HG03039 (cell line): ENCODE measurements around the gene DUSP9.

Experiments
- ATAC-seq: cut with Tn5 transposase; IDR thresholded peaks from one replicate; pipeline ENCODE4 v1.9.1; 2021; ENCODE audit warnings: mild to moderate bottlenecking, moderate library complexity; ENCODE audit not compliant: unreplicated experiment

Gene DUSP9

DNA sequence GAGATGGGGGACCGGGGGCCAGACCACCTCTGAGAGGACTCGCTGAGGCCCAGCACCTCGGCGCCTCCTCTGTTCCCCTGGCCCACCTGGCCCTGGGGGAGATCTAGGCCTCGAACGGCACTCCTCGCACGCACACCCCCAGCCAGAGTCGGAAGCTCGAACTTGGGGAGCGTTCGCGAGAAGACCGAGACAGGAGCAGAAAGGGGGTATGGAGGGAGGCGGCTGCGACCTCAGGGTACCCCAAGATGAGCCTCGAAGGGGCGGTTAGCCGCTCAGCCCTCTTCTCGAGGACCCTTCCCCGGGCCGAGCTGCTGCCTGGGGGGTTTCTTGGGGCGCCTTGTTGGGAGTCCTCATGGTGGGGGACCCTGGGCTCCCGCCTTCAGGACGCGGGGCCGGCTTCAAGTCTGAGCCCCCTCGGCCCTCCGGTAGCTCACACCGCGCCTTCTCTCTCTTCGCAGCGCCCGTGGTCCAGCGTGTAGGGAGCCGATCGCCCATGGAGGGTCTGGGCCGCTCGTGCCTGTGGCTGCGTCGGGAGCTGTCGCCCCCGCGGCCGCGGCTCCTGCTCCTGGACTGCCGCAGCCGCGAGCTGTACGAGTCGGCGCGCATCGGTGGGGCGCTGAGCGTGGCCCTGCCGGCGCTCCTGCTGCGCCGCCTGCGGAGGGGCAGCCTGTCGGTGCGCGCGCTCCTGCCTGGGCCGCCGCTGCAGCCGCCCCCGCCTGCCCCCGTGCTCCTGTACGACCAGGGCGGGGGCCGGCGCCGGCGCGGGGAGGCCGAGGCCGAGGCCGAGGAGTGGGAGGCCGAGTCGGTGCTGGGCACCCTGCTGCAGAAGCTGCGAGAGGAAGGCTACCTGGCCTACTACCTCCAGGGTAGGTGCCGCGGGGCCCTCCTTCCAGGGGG, 706 bp downstream of the DUSP9 start:
- ATAC-seq, result no peak

DNA sequence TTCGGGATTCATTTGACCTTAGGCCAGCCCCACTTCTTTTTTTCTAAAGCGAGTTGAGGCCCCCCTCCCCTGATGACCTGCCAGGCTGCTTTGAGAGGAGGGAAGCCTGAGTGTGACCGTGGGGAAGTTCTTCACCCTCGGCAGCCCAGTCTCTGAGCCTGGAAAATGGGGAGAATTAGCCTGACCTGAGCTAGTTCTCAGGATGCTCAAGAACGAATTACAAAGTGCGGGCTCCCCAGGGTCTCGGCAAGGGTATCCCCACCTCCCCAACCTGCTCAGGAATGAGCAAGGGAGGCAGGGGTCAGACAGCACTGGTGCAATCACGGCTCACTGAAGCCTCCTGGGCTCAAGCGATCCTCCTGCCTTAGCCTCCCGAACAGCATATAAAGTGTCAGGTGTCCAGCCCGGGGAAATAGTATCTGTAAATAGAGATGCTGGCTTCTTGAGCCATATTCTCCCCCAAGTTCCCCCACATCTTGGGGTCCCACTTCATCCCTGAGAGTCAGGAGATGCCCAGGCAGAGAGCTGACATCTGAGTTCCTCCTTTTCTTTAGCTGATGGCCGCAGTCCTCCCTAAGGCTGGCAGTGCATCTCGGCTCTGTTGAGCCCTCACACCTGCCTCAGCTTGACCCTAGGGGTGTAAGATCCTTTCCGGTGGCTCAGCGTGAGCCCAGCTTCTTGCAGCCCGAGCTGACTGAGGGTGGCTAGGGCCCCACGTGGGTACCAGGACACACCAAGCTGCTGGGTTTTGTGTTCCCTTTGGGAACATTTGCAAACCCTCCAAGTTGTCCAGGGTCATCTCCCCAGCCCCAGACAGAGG, 1.6 kb downstream of the DUSP9 start:
- ATAC-seq, result no peak

DNA sequence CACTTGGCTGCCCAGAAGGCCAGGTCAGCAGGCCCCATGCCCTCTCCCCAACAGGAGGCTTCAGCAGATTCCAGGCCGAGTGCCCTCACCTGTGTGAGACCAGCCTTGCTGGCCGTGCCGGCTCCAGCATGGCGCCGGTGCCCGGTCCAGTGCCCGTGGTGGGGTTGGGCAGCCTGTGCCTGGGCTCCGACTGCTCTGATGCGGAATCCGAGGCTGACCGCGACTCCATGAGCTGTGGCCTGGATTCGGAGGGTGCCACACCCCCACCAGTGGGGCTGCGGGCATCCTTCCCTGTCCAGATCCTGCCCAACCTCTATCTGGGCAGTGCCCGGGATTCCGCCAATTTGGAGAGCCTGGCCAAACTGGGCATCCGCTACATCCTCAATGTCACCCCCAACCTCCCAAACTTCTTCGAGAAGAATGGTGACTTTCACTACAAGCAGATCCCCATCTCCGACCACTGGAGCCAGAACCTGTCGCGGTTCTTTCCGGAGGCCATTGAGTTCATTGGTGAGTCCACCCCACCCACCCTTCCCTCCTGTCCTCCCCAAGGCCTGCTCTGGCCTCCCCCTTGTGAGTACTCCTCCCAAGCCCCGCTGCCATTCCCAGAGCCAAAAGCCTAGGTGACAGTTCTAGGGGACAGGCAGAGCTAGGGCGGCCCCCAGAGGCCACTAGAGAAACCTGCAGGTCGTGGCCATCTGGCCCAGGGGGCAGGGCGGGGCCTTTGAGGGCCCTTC, 2.3 kb downstream of the DUSP9 start:
- no peak for ATAC-seq

DNA sequence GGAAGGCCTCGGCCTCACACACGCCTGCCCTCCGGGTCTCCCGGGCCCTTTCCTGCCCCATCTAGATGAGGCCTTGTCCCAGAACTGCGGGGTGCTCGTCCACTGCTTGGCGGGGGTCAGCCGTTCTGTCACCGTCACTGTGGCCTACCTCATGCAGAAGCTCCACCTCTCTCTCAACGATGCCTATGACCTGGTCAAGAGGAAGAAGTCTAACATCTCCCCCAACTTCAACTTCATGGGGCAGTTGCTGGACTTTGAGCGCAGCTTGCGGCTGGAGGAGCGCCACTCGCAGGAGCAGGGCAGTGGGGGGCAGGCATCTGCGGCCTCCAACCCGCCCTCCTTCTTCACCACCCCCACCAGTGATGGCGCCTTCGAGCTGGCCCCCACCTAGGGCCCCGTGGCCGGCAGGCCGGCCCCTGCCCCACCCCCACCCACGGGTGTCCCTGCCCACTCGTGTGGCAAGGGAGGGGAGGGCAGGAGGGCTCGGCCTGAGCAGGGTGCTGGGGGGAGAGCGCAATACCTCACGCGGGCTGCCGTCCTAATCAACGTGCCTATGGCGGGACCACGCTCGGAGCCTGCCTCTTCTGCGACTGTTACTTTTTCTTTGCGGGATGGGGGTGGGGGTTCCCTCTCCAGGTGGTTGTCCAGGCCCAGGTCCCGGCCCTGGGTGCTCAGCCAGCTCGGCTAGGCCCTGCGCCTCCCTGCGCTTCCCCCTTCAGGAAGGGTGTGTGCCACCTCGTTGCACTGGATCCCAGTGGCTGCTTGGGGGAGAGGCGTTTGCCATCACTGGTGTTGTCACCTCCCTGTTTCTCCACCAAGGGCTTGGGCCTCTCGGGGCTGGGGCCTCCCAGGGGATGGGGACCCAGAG, 3.1 kb downstream of the DUSP9 start:
- no peak for ATAC-seq

DNA sequence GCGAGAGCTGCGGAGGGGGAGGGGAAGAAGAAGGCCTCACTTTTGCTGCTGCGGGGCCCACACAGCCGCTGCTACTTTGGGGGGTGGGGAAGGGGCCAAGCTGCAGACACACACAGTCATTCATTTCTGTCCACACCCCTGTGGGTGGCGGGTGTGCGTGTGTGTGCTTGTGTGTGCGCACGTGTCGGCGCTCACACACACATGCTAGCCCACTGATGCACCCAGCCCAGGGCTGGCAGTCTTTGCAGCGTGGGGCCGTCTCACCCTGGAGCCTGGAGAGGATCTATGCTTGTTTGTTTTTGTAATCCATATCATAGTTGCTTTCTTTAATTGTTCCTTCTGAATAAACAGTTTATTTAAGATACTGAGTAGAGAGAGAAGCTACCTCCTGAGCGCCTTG, 4.0 kb downstream of the DUSP9 start:
- ATAC-seq, result no peak

DNA sequence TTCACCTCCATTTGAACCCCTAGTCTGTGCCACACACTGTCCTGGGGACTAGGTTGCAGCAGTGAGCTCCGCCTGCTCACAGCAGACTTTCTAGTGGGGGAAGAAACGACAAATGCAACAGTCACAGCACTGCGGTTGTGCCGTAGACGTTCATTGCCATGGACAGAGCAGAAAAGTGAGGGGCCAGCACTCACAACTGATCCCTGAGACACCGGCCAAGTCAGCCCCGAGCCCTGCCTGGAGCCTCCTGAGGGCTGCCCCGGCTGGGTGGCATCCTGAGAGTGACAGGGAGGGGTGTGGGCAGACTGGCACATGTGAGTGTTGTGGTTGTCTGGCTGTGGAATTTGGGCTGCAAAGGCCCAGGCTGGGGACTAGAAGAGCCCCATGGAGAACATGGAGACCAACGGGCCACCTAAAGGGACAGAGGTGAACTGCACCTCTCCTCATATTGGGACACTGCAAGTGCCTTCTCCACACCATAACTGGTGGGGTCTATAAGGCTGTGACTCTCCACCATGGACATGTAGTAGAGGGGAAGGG, 4.6 kb downstream of the DUSP9 start:
- no peak for ATAC-seq

DNA sequence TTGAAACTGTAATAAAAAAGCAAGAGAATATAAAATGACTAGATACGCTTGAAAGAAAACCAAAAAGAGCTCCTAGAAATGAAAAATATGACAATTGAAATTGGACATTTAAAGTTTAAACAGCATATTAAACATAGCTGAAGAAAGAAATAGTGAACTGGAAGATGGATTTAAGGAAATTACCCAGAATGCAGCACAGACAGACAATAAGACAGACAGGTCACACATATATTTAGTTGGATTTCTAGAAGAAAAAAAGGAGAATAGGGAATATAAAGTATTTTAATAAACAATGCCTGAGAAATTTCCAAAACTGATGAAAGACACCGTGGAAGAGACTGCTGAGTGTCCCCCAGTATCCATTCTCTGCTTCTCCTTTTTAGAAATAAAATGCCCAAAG, 6.6 kb downstream of the DUSP9 start:
- ATAC-seq, result no peak

DNA sequence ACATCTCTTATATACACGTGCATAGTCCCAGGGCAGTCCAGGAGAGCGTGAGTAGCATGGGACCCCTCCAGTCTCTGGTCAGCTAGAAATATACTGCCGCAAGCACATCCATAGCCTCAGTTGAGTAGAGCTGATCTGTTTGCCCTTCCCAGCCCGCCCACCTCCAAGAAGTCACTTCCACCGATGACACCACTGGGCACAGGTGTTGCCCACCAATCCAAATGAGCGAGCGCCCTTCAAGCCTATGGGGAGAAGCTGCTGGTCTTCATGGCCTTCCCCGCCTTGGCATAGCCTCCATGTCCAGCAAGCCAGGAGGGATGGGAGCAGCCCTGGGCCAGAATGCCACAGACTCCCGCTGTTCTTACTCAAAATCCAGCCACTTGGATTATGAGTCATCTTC, 10.2 kb downstream of the DUSP9 start:
- ATAC-seq, result no peak

DNA sequence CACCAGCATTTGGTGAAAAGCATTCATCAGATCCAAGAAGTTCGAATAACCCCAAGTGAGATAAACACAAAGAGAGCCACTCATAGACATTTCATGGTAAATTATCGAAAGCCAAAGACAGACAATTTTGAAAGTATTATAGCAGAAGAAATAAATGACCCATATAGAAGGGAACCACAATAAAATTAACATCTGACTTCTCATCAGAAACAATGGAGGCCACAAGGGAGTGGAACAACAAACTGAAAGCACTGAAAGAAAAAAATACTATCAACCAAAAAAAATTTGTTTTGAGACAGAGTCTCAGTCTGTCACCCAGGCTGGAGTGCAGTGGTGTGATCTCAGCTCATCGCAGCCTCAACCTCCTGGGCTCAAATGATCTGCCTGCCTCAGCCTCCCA, 12.3 kb downstream of the DUSP9 start:
- ATAC-seq, result no peak

DNA sequence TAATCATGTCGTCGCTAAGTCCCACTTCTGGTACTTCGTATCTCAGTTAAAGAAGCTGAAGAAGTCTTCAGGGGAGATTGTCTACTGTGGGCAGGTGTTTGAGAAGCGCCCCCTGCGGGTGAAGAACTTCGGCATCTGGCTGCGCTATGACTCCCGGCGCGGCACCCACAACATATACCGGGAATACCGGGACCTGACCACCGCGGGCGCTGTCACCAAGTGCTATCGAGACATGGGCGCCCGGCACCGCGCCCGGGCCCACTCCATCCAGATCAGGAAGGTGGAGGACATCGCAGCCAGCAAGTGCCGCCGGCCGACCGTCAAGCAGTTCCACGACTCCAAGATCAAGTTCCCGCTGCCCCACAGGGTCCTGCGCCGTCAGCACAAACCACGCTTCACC, 15.3 kb downstream of the DUSP9 start:
- no peak for ATAC-seq

DNA sequence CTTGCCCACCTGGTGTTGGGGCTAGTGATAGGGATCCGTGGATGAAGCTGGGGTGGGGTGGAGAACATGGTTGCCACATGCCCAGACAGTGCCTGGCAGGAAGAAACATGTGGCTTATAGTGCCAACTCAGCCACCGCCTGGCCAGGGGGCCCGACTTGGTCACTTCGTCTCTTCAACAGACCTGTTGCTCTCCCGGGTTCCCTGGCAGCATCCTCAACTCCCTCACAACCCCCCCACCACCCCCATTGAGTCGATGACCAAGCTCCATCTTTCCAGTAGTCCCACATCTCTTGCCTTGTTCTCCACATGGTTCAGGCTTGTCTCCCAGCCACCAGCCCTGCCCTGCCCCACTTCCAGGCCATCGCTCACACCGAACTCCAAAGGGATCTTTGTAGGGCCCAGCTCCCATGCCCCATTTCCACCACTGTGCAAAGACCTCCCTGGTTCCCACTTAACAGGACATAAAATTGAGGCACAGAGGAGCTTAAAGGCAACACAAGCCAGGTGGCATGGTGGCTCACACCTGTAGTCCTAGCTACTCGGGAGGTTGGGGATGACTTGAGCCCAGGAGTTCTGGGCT, 18.8 kb downstream of the DUSP9 start:
- no peak for ATAC-seq

DNA sequence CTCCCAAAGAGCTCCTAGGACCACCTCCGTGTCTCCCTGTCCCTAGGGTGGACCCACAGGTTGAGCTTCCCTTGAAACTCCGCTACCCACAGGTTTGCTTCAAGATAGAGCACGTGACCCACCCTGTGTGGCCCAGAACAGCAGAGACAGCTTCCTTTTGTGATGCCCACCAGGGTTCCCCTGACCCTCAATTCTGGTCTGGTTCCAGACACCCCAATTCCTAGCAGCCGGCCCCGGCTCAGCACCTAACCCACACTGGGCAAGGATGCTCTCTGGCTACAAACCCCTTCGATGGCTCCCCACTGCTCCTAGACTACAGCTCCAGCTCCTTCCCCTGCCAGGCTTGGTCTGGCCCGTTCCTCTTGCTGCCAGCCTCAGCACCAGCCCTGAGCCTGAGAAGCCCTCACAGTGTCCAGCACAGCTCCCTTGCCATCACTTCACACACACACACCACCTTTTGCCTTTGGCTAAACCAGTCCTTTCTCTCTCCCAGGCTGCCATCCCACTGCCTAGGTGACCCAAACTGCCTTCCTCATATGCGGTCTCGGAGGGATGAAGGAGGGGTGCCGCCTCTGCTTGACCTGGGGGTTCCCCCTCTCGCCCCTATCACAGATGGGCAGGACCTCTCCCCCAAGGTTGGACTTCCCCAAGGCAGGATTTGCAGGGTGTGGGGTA, 20.4 kb downstream of the DUSP9 start:
- no peak for ATAC-seq

DNA sequence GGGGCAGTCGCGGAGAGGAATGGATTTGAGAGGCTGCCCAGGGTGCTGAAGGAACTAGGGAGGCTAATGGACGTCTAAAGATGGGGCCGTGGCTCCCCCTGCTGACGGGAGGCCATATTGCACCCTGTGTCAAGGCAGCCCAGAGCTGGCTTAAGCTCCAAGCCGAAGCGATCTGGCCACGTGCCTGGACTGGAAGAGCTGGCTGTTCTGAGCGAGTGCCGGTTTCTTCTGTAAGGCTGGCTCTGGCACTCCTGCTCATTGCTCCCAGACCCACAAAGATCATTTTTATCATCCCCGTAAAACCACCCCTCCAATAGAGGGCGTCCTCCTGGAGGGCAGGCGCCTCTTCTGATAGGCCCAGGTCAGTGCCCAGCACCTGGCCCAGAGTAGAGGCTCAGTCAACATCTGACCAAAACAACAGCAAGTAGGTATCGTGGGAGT, 21.0 kb downstream of the DUSP9 start:
- ATAC-seq, result no peak

DNA sequence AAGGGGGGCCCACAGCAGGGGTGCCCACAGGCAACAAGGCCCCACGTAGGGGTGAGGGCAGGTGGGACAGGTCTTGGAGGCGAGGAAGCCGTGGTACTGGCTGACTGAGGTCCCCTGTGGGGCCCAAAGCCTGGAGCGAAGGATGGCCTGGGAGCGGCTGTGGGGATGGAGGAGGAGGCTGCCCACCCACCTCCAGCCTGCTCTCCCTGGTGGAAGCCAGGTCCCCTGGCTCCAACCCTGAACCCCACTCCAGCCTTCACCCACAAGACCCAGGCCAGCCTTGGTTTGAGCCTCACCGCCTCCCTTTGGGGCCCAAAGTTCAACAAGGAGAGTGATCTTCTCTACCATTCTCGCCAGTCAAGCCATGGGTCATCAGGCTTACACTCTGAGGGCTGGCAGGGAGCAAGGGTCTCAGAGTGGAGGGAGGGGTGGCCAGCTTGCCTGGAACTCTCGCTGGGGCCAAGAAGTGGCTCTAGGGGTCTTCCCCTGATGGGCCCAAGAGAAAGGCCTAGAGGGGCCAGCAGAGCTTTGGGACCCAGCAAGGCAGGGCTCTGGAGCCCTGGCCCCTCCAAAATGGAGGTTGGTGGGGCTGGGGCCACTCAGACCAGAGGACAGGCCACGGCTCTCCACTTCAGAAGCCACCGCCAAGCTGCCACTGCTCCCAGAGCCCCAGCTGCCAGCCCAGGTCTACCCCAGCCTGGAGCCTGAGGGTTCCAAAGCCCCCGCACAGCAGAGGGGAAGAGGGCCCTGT, 21.6 kb downstream of the DUSP9 start:
- no peak for ATAC-seq

DNA sequence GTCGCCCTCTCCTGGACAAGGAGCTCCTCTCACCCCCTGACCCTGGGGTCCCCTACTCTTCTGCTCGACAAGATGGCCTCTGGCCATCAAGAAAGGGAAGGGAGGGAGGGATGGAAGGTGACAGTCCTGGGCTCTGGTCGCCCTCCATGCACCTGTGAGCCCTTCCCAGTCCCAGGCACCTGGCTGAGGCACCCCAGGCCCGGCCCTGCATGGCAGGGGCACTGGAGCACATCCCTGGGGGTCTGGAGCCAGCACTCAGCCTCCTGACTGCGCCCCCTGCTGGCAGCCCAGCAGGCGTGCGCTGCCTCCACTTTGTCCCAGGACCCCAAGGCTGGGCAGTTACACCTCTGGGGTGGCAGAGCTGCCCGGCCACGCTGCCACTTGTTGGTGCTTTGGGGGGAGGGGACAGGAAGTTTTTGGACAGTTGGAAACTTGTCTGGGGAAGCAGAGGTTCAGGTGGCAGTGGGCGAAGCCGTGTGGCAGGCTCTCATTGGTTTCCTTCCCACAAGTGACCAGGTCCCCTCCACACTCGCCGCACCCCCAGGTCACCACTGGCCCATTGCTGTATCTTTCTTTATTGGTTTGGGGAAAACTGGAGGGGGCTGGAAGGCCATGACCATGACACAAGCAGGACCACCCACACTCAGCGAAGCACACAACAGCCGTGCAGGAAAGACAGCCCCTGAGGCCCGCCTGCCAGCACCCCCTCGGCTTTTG, 22.3 kb downstream of the DUSP9 start:
- no peak for ATAC-seq

DNA sequence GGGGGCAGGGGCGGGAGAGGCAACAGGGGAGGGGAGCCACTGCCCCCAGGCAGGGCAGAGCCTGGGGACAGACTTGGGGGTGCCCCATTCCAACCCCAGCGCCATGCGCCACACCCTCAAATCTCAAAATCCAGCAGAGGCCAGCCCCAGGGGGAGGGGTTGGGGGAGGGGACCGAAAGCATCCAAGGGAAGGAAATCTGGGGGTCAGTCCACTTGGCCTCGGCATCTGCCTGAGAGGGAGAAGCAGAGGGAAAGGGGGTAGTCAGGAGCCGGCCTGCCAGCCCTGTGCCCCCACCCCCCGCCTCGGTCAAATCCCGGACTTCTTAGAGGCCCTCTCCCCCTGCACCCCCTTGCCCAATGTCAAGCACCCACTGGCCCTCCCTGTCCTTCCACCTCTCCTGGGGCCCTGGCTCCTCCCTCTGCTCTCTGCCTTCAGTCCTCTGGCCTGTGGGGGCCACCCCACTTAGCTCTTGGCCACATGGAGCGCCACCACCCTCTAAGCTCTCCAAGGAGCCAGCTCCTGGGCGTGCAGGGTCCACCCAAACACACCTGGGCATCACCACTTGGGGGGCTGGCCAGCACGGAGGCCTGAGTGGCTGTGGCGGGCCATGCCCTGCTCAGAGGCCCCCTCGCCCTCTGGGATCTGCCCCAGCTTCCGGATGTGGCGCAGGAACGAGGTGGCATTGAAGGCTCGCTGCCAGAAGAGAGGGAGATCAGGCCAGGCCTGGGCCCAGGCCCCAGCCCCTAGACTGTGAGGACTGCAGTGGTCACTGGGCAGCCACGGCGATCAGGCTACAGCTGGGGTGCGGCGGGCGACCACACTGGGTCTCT, 23.1 kb downstream of the DUSP9 start:
- no peak for ATAC-seq
